ENCODE measurements around the gene LST1. TPM values are rescaled to one million over a fixed set of nuclear protein-coding genes. Genes with fewer than 3 reads are reported as not detected.

The LST1 gene
- total RNA-seq, 1 experiment from 2014 or later = not detected

- Mint-ChIP-seq H3K36me3 (ENCODE audit: insufficient read depth, unreplicated experiment) (peaks cover 7% of the 10 kb centered on the region), H3K27me3 (ENCODE audit: insufficient read depth, unreplicated experiment) (peaks cover 38% of the 10 kb centered on the region), H3K4me3 (ENCODE audit: unreplicated experiment) (no peak within 1 kb of the TSS), H3K27ac (ENCODE audit: low read depth, unreplicated experiment) (no peak within 1 kb of the TSS), H3K9me3 (ENCODE audit: unreplicated experiment) (no peaks in the 10 kb centered on the region), H3K4me1 (ENCODE audit: insufficient read depth, unreplicated experiment) (peaks cover 6% of the 10 kb centered on the region)
- ChIA-PET POLR2A (no interaction called here), CTCF (interaction anchor here (18.9 kb wide), 1 partner anchor 25 kb away, joined by 215 read pairs; the partner anchor contains the start of gene NCR3)
- intact Hi-C loops (cut with micrococcal nuclease) = no loop called here
- DNase-seq (ENCODE audit: unreplicated experiment) = no peak
- TF ChIP-seq CTCF (IDR thresholded peaks at IDR 0.05; ENCODE audit: unreplicated experiment) = no peak
- no TSS peak for BruUV-seq (replicated peaks)
These were observed 13.8 kb upstream of the LST1 start, which contains the start of gene LTA for GRCh38 chr6:31572041-31572911. Gene LTA, plus strand, starts transcription at chr6:31572289. Its CDS starts 454 bp downstream, at chr6:31572743.

- peaks cover 6% of the 10 kb centered on the region for H3K4me1 Mint-ChIP-seq (ENCODE audit: insufficient read depth, unreplicated experiment)
- H3K9me3 Mint-ChIP-seq (ENCODE audit: unreplicated experiment) = no peaks in the 10 kb centered on the region
- intact Hi-C loops (cut with micrococcal nuclease) = no loop called here
- POLR2A ChIA-PET = interaction anchor here (1.4 kb wide), 1 partner anchor 14 kb away, joined by 3 read pairs; no protein-coding TSS in a partner anchor
- peaks cover 7% of the 10 kb centered on the region for H3K36me3 Mint-ChIP-seq (ENCODE audit: insufficient read depth, unreplicated experiment)
- BruUV-seq (replicated peaks) = no TSS peak
- TF ChIP-seq CTCF (IDR thresholded peaks at IDR 0.05; ENCODE audit: unreplicated experiment) = no peak
- H3K27me3 Mint-ChIP-seq (ENCODE audit: insufficient read depth, unreplicated experiment) = peaks cover 29% of the 10 kb centered on the region
- DNase-seq (ENCODE audit: unreplicated experiment) = no peak
- H3K27ac Mint-ChIP-seq (ENCODE audit: low read depth, unreplicated experiment) = no peak overlapping the region
- CTCF ChIA-PET = interaction anchor here (1.2 to 18.9 kb wide), 3 partner anchors 14 to 32 kb away, joined by 4 to 215 read pairs (median 5); partner anchors contain the start of genes DDX39B and NCR3
- H3K4me3 Mint-ChIP-seq (ENCODE audit: unreplicated experiment) = no peak overlapping the region
These were observed 12.6 kb upstream of the LST1 start for GRCh38 chr6:31573239-31574105.

GRCh38 chr6:31574106-31575061, 11.7 kb upstream of the LST1 start:
- H3K4me3 Mint-ChIP-seq (ENCODE audit: unreplicated experiment) = no peak overlapping the region
- CTCF ChIA-PET = interaction anchor here (1.2 to 18.9 kb wide), 3 partner anchors 13 to 33 kb away, joined by 4 to 215 read pairs (median 5); partner anchors contain the start of genes DDX39B and NCR3
- TF ChIP-seq CTCF (IDR thresholded peaks at IDR 0.05; ENCODE audit: unreplicated experiment) = no peak
- peaks cover 20% of the 10 kb centered on the region for H3K27me3 Mint-ChIP-seq (ENCODE audit: insufficient read depth, unreplicated experiment)
- H3K4me1 Mint-ChIP-seq (ENCODE audit: insufficient read depth, unreplicated experiment) = peaks cover 6% of the 10 kb centered on the region
- H3K27ac Mint-ChIP-seq (ENCODE audit: low read depth, unreplicated experiment) = no peak overlapping the region
- POLR2A ChIA-PET = interaction anchor here (1.4 kb wide), 1 partner anchor 15 kb away, joined by 3 read pairs; no protein-coding TSS in a partner anchor
- no peaks in the 10 kb centered on the region for H3K9me3 Mint-ChIP-seq (ENCODE audit: unreplicated experiment)
- DNase-seq (ENCODE audit: unreplicated experiment) = no peak
- intact Hi-C loops (cut with micrococcal nuclease) = no loop called here
- H3K36me3 Mint-ChIP-seq (ENCODE audit: insufficient read depth, unreplicated experiment) = peaks cover 7% of the 10 kb centered on the region
- no TSS peak for BruUV-seq (replicated peaks)

Data from MCF 10A (cell line).